Femur (tissue), 1 donor: ENCODE data around the gene TNIK.
"Not testable (repeated sequence)": the region's sequence is repeated elsewhere in the genome, so short reads cannot be mapped to it uniquely, and the experiment has no call there.

Experiments
- DNase-seq: peaks from one replicate; pipeline ENCODE4 v3.0.0-alpha.2; 2017

The TNIK gene

GRCh38 chr3:171156401-171157010 lies 303.7 kb downstream of the TNIK start:
- DNase-seq = no peak

- no peak for DNase-seq
These were observed 305.0 kb downstream of the TNIK start for GRCh38 chr3:171155122-171155700.

GRCh38 chr3:171150945-171151344 lies 309.3 kb downstream of the TNIK start:
- DNase-seq = no peak

- DNase-seq = no peak
These were observed 310.6 kb downstream of the TNIK start for GRCh38 chr3:171149526-171150116.

- DNase-seq = no peak
These were observed 314.4 kb downstream of the TNIK start for GRCh38 chr3:171145798-171146197.

- DNase-seq = peak; percentile 68
These were observed 317.2 kb downstream of the TNIK start for GRCh38 chr3:171142985-171143384.

GRCh38 chr3:171140246-171140645 lies 320.0 kb downstream of the TNIK start:
- DNase-seq = no peak

GRCh38 chr3:171138027-171138426 lies 322.2 kb downstream of the TNIK start:
- no peak for DNase-seq

- no peak for DNase-seq
These were observed 324.7 kb downstream of the TNIK start for GRCh38 chr3:171135549-171135948.

GRCh38 chr3:171133796-171134569 lies 326.2 kb downstream of the TNIK start:
- DNase-seq = no peak

GRCh38 chr3:171133337-171133736 lies 326.9 kb downstream of the TNIK start:
- DNase-seq = no peak

GRCh38 chr3:171132873-171133272 lies 327.3 kb downstream of the TNIK start:
- DNase-seq = no peak

- no peak for DNase-seq
These were observed 330.4 kb downstream of the TNIK start for GRCh38 chr3:171129827-171130226.

- no peak for DNase-seq
These were observed 332.6 kb downstream of the TNIK start for GRCh38 chr3:171127611-171128010.

- DNase-seq = no peak
These were observed 333.6 kb downstream of the TNIK start for GRCh38 chr3:171126478-171127209.

GRCh38 chr3:171125010-171125409 lies 335.2 kb downstream of the TNIK start:
- no peak for DNase-seq

- no peak for DNase-seq
These were observed 336.3 kb downstream of the TNIK start for GRCh38 chr3:171123915-171124314.

GRCh38 chr3:171122861-171123260 lies 337.3 kb downstream of the TNIK start:
- no peak for DNase-seq

GRCh38 chr3:171122240-171122639 lies 338.0 kb downstream of the TNIK start:
- no peak for DNase-seq

- no peak for DNase-seq
These were observed 338.4 kb downstream of the TNIK start for GRCh38 chr3:171121801-171122200.

GRCh38 chr3:171119402-171119801 lies 340.8 kb downstream of the TNIK start:
- DNase-seq = not testable (repeated sequence)

- not testable (repeated sequence) for DNase-seq
These were observed 341.2 kb downstream of the TNIK start for GRCh38 chr3:171118993-171119392.

- no peak for DNase-seq
These were observed 343.3 kb downstream of the TNIK start for GRCh38 chr3:171116824-171117395.
